Sigmoid colon (tissue), 7 donors: ENCODE measurements around the gene ARHGEF9. TPM values are rescaled to one million over a fixed set of nuclear protein-coding genes. Genes with fewer than 3 reads are reported as not detected.
A peak's percentile ranks its signal among the peaks of the same experiment; 100 is the strongest.

Source experiments
- DNase-seq: peaks from one replicate; pipeline ENCODE4 v3.0.0-alpha.2; 2019
- H3K27ac ChIP-seq, 4 donors: fragments of 200-600 bp; sonication (generic); one replicate each; pipeline ENCODE4 v1.5.1; 2016 to 2019; ENCODE audit warnings: mild to moderate bottlenecking in 1 of 4
- H3K27me3 ChIP-seq, 3 donors: fragments of 200-600 bp; sonication (generic); one replicate each; pipeline ENCODE4 v1.5.1; 2019; ENCODE audit warnings: mild to moderate bottlenecking in 1 of 3
- H3K36me3 ChIP-seq, 4 donors: fragments of 200-600 bp; sonication (generic); one replicate each; pipeline ENCODE4 v1.5.1; 2016 to 2019
- H3K4me1 ChIP-seq, 4 donors: fragments of 200-600 bp; sonication (generic); one replicate each; pipeline ENCODE4 v1.5.1; 2017 to 2019
- H3K4me3 ChIP-seq, 4 donors: fragments of 200-600 bp; sonication (generic); one replicate each; pipeline ENCODE4 v1.5.1; 2017 to 2019; ENCODE audit warnings: mild to moderate bottlenecking in 2 of 4, moderate library complexity in 1 of 4
- H3K9me3 ChIP-seq, 4 donors: fragments of 200-600 bp in 3 of 4; sonication (generic) in 3 of 4; one replicate each; pipeline versions ENCODE4 v1.5.1 to v1.6.1; 2013 to 2019
- CTCF ChIP-seq, 4 experiments: fragments of 450-650 bp in 3 of 4; fragments of 200-600 bp in 1 of 4; IDR thresholded peaks; one replicate each; pipeline ENCODE4 v1.5.1; 2016 to 2019; ENCODE audit warnings: antibody characterized with exemption in 4 of 4, mild to moderate bottlenecking in 3 of 4, moderate library complexity in 2 of 4
- EP300 ChIP-seq, 4 donors: sonication (generic); formaldehyde crosslinking; IDR thresholded peaks; one replicate each; pipeline ENCODE4 v1.6.1; 2017; ENCODE audit warnings: antibody characterized with exemption in 4 of 4
- POLR2A ChIP-seq, 2 donors: fragments of 450-650 bp; IDR thresholded peaks; one replicate each; pipeline ENCODE4 v1.6.1; 2016; ENCODE audit warnings: antibody characterized with exemption in 2 of 2, mild to moderate bottlenecking in 2 of 2, moderate library complexity in 2 of 2
- POLR2AphosphoS5 ChIP-seq, 4 donors: sonication (generic); formaldehyde crosslinking; IDR thresholded peaks; one replicate each; pipeline ENCODE4 v1.6.1; 2017; ENCODE audit warnings: antibody characterized with exemption in 4 of 4
- WGBS, 2 donors: extraction: QIAGEN DNeasy Blood & Tissue Kit; methylation state at CpG; one replicate each; pipeline ENCODE4 v1.1.7; 2013; 5-methylcytosine and 5-hydroxymethylcytosine counted together
- intact Hi-C: fragments of 100-400 bp; cut with DNase I; formaldehyde crosslinking; loops from one replicate; pipeline ENCODE4 v1.15.1; 2023
- polyA plus RNA-seq, 3 donors: library from polyadenylated mRNA; stranded (reverse); fragments of 200-250 nt; gene quantifications; one replicate each; pipeline ENCODE4 v1.2.3, GENCODE V29; 2013
- total RNA-seq, 4 donors: library from RNA; depleted of rRNA; stranded (reverse); fragments of >200 nt; gene quantifications; one replicate each; pipeline ENCODE4 v1.1.0, GENCODE V29; 2016
- donor health status: healthy with polysubstance abuse.
- donor health status: Bipolar disorder and iron deficiency.
- donor health status: healthy.

The ARHGEF9 gene
- total and polyA plus RNA-seq, 7 donors: 7.6 to 46.8 (median 28.8) TPM

DNA sequence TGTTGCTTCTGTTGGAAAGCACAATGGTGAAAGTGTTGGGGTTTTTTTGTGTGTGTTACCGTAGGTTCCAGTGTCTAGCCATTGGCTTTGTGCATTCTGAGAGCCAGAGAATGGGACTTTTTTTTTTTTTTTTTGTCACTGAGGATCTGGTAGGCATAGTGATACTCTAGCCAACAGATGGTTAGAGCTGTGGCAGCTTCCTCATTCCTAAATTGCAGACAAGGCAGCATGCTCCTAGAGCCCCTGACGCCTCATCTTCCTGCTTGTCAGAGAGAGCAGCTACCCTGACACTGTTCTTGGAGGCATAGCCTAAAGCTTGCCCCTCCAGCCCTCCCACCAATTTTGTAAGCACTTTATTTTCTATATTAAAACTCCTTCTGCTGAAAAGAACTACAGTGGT is 27.0 kb downstream of the ARHGEF9 start:
- no peak for DNase-seq
- no peaks in the 10 kb centered on the region for H3K36me3 ChIP-seq
- no peak overlapping the region for H3K27ac ChIP-seq
- no peaks in the 10 kb centered on the region for H3K27me3 ChIP-seq
- WGBS, 2 donors: 88 to 92% methylated on average over 2 of the region's 2 CpGs
- H3K4me1 ChIP-seq: peaks cover 0 to 6% (median under 1%) of the 10 kb centered on the region in 4 donors
- no peaks in the 10 kb centered on the region for H3K9me3 ChIP-seq
- intact Hi-C loops: loop anchor here (10.0 kb wide), 1 partner anchor 447 kb away; the partner anchor contains the start of gene AMER1
- no peak for TF ChIP-seq CTCF (IDR thresholded peaks at IDR 0.05)
- no peak for TF ChIP-seq POLR2A (IDR thresholded peaks at IDR 0.05)
- no peak for TF ChIP-seq EP300 (IDR thresholded peaks at IDR 0.05)
- TF ChIP-seq POLR2AphosphoS5 (IDR thresholded peaks at IDR 0.05): no peak
- no peak overlapping the region for H3K4me3 ChIP-seq

GRCh38 chrX:63755892-63756291 is 29.1 kb downstream of the ARHGEF9 start:
- no peaks in the 10 kb centered on the region for H3K9me3 ChIP-seq
- DNase-seq: no peak
- intact Hi-C loops: loop anchor here (10.0 kb wide), 1 partner anchor 449 kb away; the partner anchor contains the start of gene AMER1
- TF ChIP-seq POLR2AphosphoS5 (IDR thresholded peaks at IDR 0.05) (no peak), EP300 (IDR thresholded peaks at IDR 0.05) (no peak), CTCF (IDR thresholded peaks at IDR 0.05) (no peak), POLR2A (IDR thresholded peaks at IDR 0.05) (no peak)
- H3K4me3 ChIP-seq: peak overlapping the region in 2 of 4 donors; percentile 61
- peak overlapping the region; percentile 87 to 91 (median 91) for H3K27ac ChIP-seq
- H3K27me3 ChIP-seq: no peaks in the 10 kb centered on the region
- 22 to 59% methylated on average over 1 of the region's 1 CpG for WGBS, 2 donors
- H3K36me3 ChIP-seq: no peaks in the 10 kb centered on the region
- peaks cover 0 to 25% (median 10%) of the 10 kb centered on the region in 4 donors for H3K4me1 ChIP-seq

DNA sequence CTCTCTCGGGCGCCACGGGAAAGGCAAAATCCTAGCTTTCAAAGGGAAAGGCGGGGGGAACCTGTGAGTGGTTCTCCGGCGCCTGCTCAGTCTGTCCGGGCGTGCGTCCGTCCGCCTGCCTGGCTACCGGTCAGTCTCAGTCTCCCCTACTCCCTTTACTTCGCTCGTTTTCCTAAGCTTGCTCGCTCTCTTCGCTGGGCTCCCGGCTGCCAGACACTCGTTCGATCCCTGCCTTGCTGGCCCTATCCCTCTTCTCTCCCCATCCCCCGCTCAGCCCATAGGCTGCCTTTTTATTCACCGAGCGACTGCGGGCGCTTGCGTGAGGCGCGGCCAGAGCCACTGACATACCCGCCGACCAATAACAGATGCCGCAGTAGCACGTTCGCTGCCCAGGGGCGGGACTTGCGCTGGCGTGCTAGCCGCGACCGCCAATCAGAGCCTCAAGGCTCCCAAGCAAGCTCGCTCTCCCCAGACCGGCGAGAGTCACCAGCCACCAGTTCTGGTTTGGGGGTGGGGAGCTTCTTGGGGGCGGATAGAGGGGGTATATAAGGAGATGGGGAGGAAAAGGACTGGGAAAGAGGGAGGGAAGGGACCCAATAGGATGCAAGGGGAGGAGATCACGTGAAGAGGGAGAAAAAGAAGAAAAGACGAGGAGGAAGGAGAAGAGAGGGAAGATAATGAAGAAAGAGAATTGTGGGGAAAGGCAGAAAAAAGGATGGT is 30.0 kb downstream of the ARHGEF9 start:
- Histone ChIP-seq H3K9me3 (no peaks in the 10 kb centered on the region), H3K36me3 (no peaks in the 10 kb centered on the region), H3K4me1 (peaks cover 0 to 33% (median 14%) of the 10 kb centered on the region in 4 donors), H3K27me3 (no peaks in the 10 kb centered on the region), H3K27ac (peak overlapping the region; percentile 87 to 91 (median 91)), H3K4me3 (peak overlapping the region; percentile 50 to 61 (median 58))
- intact Hi-C loops: loop anchor here (10.0 kb wide), 1 partner anchor 450 kb away; the partner anchor contains the start of gene AMER1
- peak; percentile 97 for DNase-seq
- WGBS, 2 donors: 0 to 1% methylated on average over 44 of the region's 44 CpGs
- peak; percentile 58 to 65 for TF ChIP-seq POLR2A (IDR thresholded peaks at IDR 0.05)
- no peak for TF ChIP-seq CTCF (IDR thresholded peaks at IDR 0.05)
- TF ChIP-seq POLR2AphosphoS5 (IDR thresholded peaks at IDR 0.05): peak; percentile 75 to 89 (median 86)

- no peak for DNase-seq
- intact Hi-C loops: loop anchor here (10.0 kb wide), 1 partner anchor 451 kb away; the partner anchor contains the start of gene AMER1
- 0 to 1% methylated on average over 25 of the region's 25 CpGs for WGBS, 2 donors
- no peaks in the 10 kb centered on the region for H3K36me3 ChIP-seq
- H3K9me3 ChIP-seq: no peaks in the 10 kb centered on the region
- H3K4me1 ChIP-seq: peaks cover 0 to 37% (median 17%) of the 10 kb centered on the region in 4 donors
- H3K27me3 ChIP-seq: no peaks in the 10 kb centered on the region
- TF ChIP-seq POLR2A (IDR thresholded peaks at IDR 0.05): no peak
- TF ChIP-seq POLR2AphosphoS5 (IDR thresholded peaks at IDR 0.05): no peak
- TF ChIP-seq CTCF (IDR thresholded peaks at IDR 0.05): no peak
- TF ChIP-seq EP300 (IDR thresholded peaks at IDR 0.05): no peak
- H3K27ac ChIP-seq: peak overlapping the region; percentile 87 to 91 (median 91)
- peak overlapping the region; percentile 50 to 61 (median 58) for H3K4me3 ChIP-seq
These were observed 30.7 kb downstream of the ARHGEF9 start for GRCh38 chrX:63754136-63754859.
